Measurements from ENCODE around the gene RPL37.

- TF ChIP-seq, protein P1, sequence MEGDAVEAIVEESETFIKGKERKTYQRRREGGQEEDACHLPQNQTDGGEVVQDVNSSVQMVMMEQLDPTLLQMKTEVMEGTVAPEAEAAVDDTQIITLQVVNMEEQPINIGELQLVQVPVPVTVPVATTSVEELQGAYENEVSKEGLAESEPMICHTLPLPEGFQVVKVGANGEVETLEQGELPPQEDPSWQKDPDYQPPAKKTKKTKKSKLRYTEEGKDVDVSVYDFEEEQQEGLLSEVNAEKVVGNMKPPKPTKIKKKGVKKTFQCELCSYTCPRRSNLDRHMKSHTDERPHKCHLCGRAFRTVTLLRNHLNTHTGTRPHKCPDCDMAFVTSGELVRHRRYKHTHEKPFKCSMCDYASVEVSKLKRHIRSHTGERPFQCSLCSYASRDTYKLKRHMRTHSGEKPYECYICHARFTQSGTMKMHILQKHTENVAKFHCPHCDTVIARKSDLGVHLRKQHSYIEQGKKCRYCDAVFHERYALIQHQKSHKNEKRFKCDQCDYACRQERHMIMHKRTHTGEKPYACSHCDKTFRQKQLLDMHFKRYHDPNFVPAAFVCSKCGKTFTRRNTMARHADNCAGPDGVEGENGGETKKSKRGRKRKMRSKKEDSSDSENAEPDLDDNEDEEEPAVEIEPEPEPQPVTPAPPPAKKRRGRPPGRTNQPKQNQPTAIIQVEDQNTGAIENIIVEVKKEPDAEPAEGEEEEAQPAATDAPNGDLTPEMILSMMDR (IDR thresholded peaks at IDR 0.05; ENCODE audit: borderline replicate concordance, extremely low read depth, low read length, poor library complexity, severe bottlenecking), result no peak
- no peak for TF ChIP-seq EZH2 (IDR thresholded peaks at IDR 0.05; ENCODE audit: borderline replicate concordance, low read depth, low read length, severe bottlenecking)
These were observed 44.0 kb downstream of the RPL37 start for GRCh38 chr5:40790947-40791593.
